Measurements from ENCODE around the gene PRRX2.

The PRRX2 gene

GRCh38 chr9:129665389-129665775, at the start of gene PRRX2:
TSS of gene PRRX2 (plus strand) at chr9:129665647. CDS start at chr9:129665868, 221 bp downstream.
- in situ Hi-C loops (cut with MboI; ENCODE audit: low pct_unique_long_range_greater_than_20kb, low sequenced_read_pairs), result no loop called here
- DNase-seq, result no peak

GRCh38 chr9:129617167-129617566, 48.3 kb upstream of the PRRX2 start:
- in situ Hi-C loops (cut with MboI; ENCODE audit: low pct_unique_long_range_greater_than_20kb, low sequenced_read_pairs), result loop anchor here (10.0 kb wide), 1 partner anchor 482 kb away; no protein-coding TSS in a partner anchor
- no peak for DNase-seq

DNA sequence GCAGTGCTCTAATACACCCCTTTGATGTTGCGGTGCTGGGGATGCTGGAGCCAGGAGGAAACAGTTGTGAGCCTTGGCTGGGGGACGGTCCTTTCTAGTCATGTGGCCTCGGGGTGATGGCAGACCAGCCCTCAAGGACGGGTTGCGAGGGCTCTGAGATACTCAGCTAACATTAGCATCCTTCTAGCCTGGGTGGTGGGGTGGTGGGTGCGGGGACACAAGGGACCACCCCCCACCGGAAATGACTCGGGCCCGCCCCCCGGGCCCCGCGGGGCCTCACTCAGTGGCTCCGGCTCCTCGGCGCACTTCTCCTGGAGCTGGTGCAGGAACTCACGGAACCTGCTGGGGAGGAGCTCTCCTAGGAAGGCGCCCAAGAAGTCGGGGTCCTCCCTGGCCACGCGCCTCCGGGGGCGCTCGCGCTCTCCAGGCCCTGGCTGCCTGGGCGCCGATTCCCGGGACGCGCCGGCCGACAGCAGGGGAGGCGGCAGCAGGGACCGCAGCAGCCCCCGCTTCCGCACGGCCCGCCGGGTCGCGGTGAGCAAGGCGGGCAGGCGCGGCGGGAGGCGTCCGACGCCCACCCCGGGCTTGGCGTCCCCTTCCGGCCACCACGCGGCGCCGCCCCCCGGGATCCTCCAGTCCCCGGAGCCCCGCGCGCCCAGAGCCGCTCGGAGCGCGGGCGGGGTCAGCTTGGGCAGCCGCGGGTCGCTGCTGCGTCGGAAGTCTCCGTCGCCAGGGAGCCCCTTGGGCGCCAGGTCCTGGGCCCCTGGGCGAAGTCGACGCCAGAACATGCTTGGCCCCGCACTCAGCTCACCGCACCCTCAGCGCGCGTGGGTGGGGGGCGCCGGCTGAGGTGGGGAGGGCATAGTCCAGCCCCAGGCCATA, 45.4 kb upstream of the PRRX2 start:
- no peak for DNase-seq
- in situ Hi-C loops (cut with MboI; ENCODE audit: low pct_unique_long_range_greater_than_20kb, low sequenced_read_pairs), result loop anchor here (10.0 kb wide), 1 partner anchor 485 kb away; no protein-coding TSS in a partner anchor

DNA sequence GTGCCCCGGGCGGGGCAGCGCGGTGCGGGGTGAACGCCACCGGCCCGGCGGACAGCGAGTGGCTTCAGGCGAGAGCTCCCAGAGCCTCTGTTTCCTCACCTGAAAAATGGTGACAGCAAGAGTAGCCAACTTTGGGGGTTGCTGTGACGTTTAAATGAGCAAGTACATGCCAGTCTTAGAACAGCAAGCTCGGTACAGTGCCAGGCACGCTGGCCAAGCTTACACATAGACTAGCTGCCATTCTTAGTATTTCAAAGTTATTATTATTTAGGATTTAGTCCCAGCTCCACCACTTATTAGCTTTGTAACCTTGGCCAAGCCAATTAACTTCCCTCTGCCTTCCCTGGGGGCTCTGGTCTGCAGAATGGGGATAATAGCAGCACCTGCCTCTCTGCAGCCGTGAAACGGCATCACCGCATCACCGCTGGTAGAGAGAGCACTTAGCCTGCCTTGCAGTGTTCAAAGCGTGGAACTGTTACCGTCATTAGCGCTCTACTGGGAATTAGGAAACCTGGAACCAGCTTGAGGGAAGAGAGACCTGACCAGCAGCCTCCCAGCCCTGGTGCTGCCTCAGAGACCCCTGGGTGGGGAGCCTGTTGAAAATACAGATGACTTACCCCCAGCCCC, 44.7 kb upstream of the PRRX2 start, which contains the start of gene C9orf50:
TSS of gene C9orf50 (minus strand) at position 433 of the 627 bp plus-strand sequence. CDS start 527 bp downstream, outside the sequence.
- no peak for DNase-seq
- in situ Hi-C loops (cut with MboI; ENCODE audit: low pct_unique_long_range_greater_than_20kb, low sequenced_read_pairs), result no loop called here

DNA sequence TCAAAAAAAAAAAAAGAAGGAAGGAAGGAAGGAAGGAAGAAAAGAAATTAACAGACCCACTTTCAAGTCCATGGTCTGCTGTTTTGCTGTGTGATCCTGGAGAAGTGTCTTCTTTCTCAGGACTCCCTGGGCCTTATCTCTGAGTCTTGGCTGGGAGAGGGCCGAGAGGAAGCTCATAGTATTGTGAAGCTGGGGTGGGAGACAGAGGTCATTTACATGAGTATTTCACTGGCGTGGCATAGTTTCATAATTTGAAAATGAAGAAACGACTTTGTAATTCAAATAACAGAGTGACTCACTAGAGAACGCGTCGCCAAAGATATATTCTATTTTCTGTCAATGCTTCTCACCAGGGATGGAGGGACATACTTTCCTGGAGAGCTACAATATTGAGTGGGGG, 42.1 kb upstream of the PRRX2 start:
- in situ Hi-C loops (cut with MboI; ENCODE audit: low pct_unique_long_range_greater_than_20kb, low sequenced_read_pairs), result no loop called here
- DNase-seq, result no peak

DNA sequence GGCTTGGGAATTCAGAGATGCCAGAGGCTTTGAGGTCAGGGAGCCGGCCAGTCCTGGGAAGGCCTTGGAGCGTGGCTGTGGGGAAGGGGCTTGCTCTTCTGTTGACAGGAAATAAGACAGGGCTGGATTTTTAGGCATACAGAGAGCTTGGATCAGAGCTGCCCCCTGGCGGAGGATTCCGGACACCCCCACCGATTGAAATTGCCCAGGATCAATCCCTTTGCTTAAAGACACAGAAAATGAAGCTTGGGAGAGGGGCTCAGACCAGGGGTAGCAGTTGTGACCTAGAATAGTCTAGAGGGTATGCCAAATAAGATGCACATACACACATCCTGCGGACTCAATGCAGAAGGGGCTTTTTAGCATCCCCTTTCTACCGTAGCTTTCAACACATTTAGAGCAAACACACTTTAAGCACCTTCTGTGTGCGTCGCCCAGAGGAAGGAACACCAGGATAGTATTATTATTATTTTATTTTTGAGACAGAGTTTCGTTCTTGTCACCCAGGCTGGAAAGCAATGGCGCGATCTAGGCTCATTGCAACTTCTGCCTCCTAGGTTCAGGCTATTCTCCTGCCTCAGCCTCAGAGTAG, 41.2 kb upstream of the PRRX2 start:
- in situ Hi-C loops (cut with MboI; ENCODE audit: low pct_unique_long_range_greater_than_20kb, low sequenced_read_pairs), result no loop called here
- DNase-seq, result peak; percentile 86

DNA sequence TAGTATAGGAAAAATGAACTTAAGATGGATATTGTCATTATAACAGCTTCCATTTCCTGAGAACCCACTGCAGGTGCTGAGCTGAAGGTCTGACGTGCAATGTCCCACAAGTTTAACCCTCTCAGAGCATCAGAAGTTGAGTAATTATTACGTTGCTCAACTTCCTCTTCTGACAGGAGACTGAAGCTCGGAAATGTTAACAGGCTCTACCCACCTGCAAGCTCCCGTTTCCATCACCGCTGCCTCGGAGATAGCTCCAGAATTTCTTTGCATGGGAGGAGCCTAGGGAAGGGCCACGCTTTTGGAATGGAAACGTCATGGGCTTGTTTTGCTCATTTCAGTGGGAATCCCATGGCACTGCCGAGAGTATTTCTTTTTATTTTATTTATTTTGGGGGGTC, 40.5 kb upstream of the PRRX2 start:
- in situ Hi-C loops (cut with MboI; ENCODE audit: low pct_unique_long_range_greater_than_20kb, low sequenced_read_pairs), result no loop called here
- peak; percentile 85 for DNase-seq

DNA sequence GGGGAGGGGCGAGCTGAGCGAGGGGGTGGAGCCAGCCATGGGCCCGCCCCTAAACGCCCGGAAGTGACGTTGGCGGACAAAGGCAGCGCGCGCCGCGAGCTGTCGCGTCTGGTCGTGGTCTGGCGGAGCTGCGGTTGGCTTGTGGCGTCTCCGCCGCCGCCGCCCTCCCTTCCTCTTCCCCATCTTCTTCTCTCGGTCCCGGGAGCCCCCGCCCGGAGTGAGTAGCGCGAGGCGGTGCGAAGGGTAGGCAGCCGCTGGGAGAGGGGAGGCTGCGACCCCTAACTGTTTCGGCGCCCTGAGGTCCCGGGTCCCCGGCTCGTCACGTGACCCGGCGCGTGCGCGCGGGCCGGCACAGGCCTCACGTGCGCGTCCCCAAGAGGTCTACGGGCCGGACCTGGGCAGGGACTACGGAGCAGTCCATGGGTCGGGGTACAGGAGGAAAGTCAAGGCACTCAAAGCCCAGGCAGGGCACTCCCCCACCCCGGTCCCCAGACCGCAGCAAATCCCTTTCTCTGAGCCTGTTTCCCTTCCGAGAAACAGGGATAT, 39.3 kb upstream of the PRRX2 start, which contains the start of gene NTMT1:
TSS of gene NTMT1 (plus strand) at position 85 of the 546 bp plus-strand sequence. CDS start 6,541 bp downstream, outside the sequence.
- in situ Hi-C loops (cut with MboI; ENCODE audit: low pct_unique_long_range_greater_than_20kb, low sequenced_read_pairs), result no loop called here
- peak; percentile 93 for DNase-seq

DNA sequence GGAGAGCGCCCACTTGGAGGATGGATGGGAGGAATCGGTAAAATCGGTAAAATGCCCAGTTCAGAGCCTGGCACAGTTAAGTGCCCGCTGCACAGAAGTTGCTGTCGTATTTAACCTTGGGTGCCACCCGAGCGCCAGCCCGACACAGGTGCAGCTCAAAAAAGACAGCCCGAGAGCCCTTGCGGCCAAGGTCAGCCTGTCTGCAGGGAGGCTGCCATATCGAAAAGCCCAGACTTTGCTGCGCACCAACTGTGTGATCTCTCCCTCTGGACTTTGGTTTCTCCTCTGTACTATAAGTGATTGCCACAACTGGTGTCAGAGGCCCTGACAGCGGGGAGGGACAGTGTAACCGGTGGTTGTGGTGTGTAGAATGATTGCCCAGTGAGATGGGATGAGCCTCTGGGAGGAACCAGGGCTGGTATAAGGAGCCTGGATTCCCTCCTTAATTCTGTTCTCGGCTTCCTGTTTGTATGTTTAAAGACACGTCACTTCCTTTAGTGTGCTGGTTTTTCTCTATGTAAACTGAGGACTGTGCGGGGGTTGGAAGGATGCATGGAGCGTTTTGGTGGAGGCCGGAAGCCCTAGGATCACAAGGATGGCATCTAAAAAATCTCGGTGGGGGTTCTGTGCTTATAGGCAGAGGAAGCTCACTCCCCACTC, 38.7 kb upstream of the PRRX2 start:
- in situ Hi-C loops (cut with MboI; ENCODE audit: low pct_unique_long_range_greater_than_20kb, low sequenced_read_pairs), result no loop called here
- DNase-seq, result peak; percentile 60

DNA sequence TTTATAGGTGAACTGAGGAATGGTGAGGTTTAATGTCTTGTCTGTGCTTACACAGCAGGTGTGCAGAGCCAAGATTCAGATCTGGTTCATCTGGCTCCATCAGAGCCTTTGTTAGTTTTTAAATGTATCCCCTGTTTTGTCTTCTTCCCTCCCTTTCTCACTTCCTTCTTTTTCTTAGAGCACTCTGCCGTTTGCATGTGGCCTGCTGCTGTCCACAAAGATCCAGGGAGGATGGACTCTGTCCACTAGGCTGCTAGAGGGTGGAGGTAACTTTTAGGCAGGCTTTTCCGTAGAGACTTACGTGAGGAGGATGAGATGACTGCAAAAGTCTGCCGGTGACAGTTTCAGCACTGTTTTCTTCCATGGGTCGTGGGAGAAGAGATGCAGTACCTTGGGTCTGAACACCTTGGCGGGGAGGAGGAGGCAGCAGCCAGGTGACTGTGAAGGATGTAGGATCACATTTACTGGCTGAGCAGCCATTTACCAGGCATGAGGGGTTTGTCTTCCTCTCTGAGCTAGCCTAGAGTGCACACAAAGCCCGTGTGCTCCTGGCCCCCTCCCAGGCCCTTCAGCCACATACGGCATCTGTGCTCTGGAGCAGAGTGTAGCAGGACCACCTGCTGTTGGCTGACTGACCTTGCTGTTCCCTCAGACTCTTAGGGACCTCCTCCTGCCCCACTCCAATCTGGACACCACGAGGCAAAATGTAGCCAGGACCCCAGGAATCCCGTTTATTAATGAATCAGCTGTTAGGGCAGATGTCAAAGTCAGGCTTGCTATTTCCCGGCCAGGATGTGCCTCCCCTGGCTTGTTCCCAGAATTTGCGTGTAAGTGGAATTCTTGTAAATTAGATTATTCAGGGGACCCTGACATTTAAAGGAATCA, 37.6 kb upstream of the PRRX2 start:
- no peak for DNase-seq

DNA sequence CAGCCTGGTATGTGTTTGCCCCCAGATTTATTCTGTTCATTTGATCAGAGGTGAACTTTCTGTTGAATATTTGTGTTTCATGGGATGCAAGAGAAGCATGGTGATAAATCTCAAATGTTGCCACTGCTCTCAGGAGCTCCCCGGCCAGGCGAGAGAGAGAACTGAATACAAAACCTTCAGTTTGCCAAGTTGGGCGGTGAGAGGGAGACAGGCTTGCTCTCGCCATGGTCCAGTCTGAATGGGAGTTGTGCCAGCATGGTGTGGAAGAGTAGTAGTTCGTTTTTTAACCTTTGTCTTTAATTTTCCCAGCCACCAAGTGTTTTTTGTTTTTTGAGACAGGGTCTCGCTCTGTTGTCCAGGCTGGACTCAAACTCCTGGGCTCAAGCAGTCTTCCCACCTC, 36.7 kb upstream of the PRRX2 start:
- in situ Hi-C loops (cut with MboI; ENCODE audit: low pct_unique_long_range_greater_than_20kb, low sequenced_read_pairs), result no loop called here
- DNase-seq, result no peak

More for the DNA sequence above, 37.6 kb upstream of the PRRX2 start:
- in situ Hi-C loops (cut with MboI; ENCODE audit: low pct_unique_long_range_greater_than_20kb, low sequenced_read_pairs), result no loop called here

- in situ Hi-C loops (cut with MboI; ENCODE audit: low pct_unique_long_range_greater_than_20kb, low sequenced_read_pairs), result no loop called here
- no peak for DNase-seq
Observed at GRCh38 chr9:129629251-129629820, 36.1 kb upstream of the PRRX2 start.

DNA sequence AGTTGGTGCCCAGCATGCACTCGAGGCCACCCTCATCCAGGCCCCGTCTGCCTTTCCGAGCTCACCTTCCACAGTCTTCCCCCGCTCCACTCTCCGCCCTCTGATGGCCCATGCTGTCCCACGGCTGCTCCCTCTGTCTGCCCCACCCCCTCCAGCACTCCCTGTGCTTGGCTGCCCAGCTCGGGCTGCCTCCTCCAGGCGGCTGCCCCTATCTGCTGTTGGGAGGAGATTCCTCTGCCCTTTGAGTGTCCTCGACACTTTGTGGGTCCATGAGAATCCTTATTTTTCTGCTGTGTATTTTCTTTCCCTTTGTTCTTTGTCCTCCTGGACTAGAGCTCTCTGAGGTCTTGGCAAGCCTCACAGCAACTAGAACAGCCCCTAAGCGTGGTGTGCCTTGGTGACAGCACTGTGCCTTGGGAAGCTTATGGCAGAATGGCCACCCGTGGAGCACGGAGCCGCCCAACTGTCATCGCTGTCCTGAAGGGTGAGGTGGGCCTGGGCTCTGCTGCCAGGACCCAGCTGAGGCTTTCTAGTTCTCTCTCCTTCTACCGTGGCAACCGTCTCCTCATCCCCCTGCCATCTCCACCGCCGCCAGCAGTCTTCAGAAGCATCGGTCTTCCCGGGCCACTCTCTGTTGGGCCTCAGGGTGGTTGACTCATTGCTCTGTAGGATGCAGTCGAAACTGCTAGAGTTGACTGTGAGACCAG, 34.3 kb upstream of the PRRX2 start:
- no peak for DNase-seq
- in situ Hi-C loops (cut with MboI; ENCODE audit: low pct_unique_long_range_greater_than_20kb, low sequenced_read_pairs), result no loop called here

GRCh38 chr9:129631674-129632129, 33.7 kb upstream of the PRRX2 start:
- no peak for DNase-seq
- in situ Hi-C loops (cut with MboI; ENCODE audit: low pct_unique_long_range_greater_than_20kb, low sequenced_read_pairs), result no loop called here

DNA sequence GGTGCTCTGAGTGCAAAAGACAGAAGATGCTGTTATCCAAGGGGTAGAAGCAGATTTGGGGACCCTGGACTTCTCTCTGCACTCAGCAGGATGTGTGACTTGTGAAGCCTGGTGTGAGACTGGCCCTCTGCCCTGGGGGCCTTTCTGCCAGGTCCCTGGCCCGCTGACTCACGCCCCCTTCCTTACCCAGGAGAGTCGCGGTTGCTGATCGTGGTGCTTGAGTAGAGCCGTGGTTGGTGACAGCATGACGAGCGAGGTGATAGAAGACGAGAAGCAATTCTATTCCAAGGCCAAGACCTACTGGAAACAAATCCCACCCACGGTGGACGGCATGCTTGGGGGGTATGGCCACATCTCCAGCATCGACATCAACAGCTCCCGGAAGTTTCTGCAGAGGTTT, 33.0 kb upstream of the PRRX2 start:
- in situ Hi-C loops (cut with MboI; ENCODE audit: low pct_unique_long_range_greater_than_20kb, low sequenced_read_pairs), result no loop called here
- no peak for DNase-seq

DNA sequence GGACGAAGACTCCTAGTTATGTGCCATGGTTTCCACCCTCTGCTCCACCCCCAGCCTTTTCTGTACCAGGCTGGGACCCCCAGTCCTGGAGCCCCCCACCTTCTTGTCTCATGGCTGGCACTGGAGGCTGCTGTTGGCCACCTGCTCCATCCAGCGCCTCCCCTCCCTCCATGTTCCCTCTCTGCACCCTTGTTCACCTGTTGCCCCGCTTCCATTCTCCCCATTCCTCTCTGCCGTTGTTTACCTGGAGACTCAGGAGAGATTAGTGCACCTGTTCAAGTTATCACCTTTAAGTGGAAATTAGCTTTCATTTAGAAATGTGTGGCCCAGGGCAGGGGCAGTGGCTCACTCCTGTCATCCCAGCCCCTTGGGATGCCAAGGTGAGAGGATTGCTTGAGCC, 32.2 kb upstream of the PRRX2 start:
- in situ Hi-C loops (cut with MboI; ENCODE audit: low pct_unique_long_range_greater_than_20kb, low sequenced_read_pairs), result no loop called here

GRCh38 chr9:129633848-129634247, 31.6 kb upstream of the PRRX2 start:
- in situ Hi-C loops (cut with MboI; ENCODE audit: low pct_unique_long_range_greater_than_20kb, low sequenced_read_pairs), result no loop called here
- no peak for DNase-seq

More for the DNA sequence above, 32.2 kb upstream of the PRRX2 start:
- no peak for DNase-seq
